ENCODE results near the gene CELF4. TPM values are rescaled to one million over a fixed set of nuclear protein-coding genes. Genes with fewer than 3 reads are reported as not detected.

CELF4 gene
- polyA plus RNA-seq, 1 donor (not counting 4 experiments of a cell fraction or from before 2014, with no cell fraction given) = not detected

- Histone ChIP-seq H3K4me2 (ENCODE audit: control insufficient read depth, extremely low read depth, insufficient read depth, low read depth, low read length) (no peak overlapping the region), H3K27ac (ENCODE audit: control insufficient read depth, insufficient read depth, low read length) (no peak overlapping the region), H3K4me3 (ENCODE audit: control insufficient read depth in 2 of 3, extremely low read depth in 1 of 3, insufficient read depth in 2 of 3, low read depth in 1 of 3, low read length in 3 of 3) (no peak overlapping the region), H3K27me3 (ENCODE audit: control insufficient read depth, extremely low read depth, insufficient read depth, low read length) (no peaks in the 10 kb centered on the region), H3K9ac (ENCODE audit: control insufficient read depth, extremely low read depth, insufficient read depth, low read length) (no peak overlapping the region), H3K4me1 (ENCODE audit: control insufficient read depth, extremely low read depth, insufficient read depth, low read length) (peaks cover 8% of the 10 kb centered on the region), H4K20me1 (ENCODE audit: control insufficient read depth, extremely low read depth, insufficient read depth, low read length) (no peaks in the 10 kb centered on the region), H3K79me2 (ENCODE audit: control insufficient read depth, insufficient read depth, low read length) (no peaks in the 10 kb centered on the region), H3K9me3 (ENCODE audit: control insufficient read depth, low read depth, low read length) (no peaks in the 10 kb centered on the region), H3K36me3 (ENCODE audit: control insufficient read depth in 2 of 2, extremely low read depth in 1 of 2, insufficient read depth in 2 of 2, low read length in 2 of 2) (no peaks in the 10 kb centered on the region), H3K9me1 (ENCODE audit: control insufficient read depth, extremely low read depth, insufficient read depth, low read length) (no peaks in the 10 kb centered on the region), H2AFZ (ENCODE audit: control insufficient read depth, low read length) (no peak overlapping the region)
- dilution Hi-C loops (cut with MboI; ENCODE audit: extremely low pct_ligation_motif_present, low sequenced_read_pairs) = no loop called here
- no peak for FAIRE-seq
- no peak for DNase-seq (ENCODE audit: low read depth, low spot score)
- no peak for TF ChIP-seq EZH2 (IDR thresholded peaks at IDR 0.05; ENCODE audit: low read length)
- TF ChIP-seq CTCF (optimal IDR thresholded peaks at IDR 0.05 in 1 of 3, IDR thresholded peaks at IDR 0.05 in 1 of 3, conservative IDR thresholded peaks at IDR 0.05 in 1 of 3; ENCODE audit: extremely low read depth in 1 of 3, insufficient read depth in 2 of 3, low read length in 3 of 3) = no peak
Observed at GRCh38 chr18:37330173-37330572, 235.4 kb downstream of the CELF4 start.

GRCh38 chr18:37328946-37329719 lies 236.5 kb downstream of the CELF4 start:
- FAIRE-seq = no peak
- TF ChIP-seq CTCF (optimal IDR thresholded peaks at IDR 0.05 in 1 of 3, IDR thresholded peaks at IDR 0.05 in 1 of 3, conservative IDR thresholded peaks at IDR 0.05 in 1 of 3; ENCODE audit: extremely low read depth in 1 of 3, insufficient read depth in 2 of 3, low read length in 3 of 3) (no peak), EZH2 (IDR thresholded peaks at IDR 0.05; ENCODE audit: low read length) (no peak)

More at GRCh38 chr18:37328946-37329719, 236.5 kb downstream of the CELF4 start:
- Histone ChIP-seq H3K36me3 (ENCODE audit: control insufficient read depth in 2 of 2, extremely low read depth in 1 of 2, insufficient read depth in 2 of 2, low read length in 2 of 2) (no peaks in the 10 kb centered on the region), H2AFZ (ENCODE audit: control insufficient read depth, low read length) (no peak overlapping the region), H3K4me2 (ENCODE audit: control insufficient read depth, extremely low read depth, insufficient read depth, low read depth, low read length) (no peak overlapping the region), H3K79me2 (ENCODE audit: control insufficient read depth, insufficient read depth, low read length) (no peaks in the 10 kb centered on the region), H3K9ac (ENCODE audit: control insufficient read depth, extremely low read depth, insufficient read depth, low read length) (no peak overlapping the region), H3K4me1 (ENCODE audit: control insufficient read depth, extremely low read depth, insufficient read depth, low read length) (peaks cover 8% of the 10 kb centered on the region), H3K27ac (ENCODE audit: control insufficient read depth, insufficient read depth, low read length) (no peak overlapping the region), H3K27me3 (ENCODE audit: control insufficient read depth, extremely low read depth, insufficient read depth, low read length) (no peaks in the 10 kb centered on the region), H3K9me1 (ENCODE audit: control insufficient read depth, extremely low read depth, insufficient read depth, low read length) (no peaks in the 10 kb centered on the region), H3K9me3 (ENCODE audit: control insufficient read depth, low read depth, low read length) (no peaks in the 10 kb centered on the region), H4K20me1 (ENCODE audit: control insufficient read depth, extremely low read depth, insufficient read depth, low read length) (no peaks in the 10 kb centered on the region), H3K4me3 (ENCODE audit: control insufficient read depth in 2 of 3, extremely low read depth in 1 of 3, insufficient read depth in 2 of 3, low read depth in 1 of 3, low read length in 3 of 3) (no peak overlapping the region)
- no peak for DNase-seq (ENCODE audit: low read depth, low spot score)
- dilution Hi-C loops (cut with MboI; ENCODE audit: extremely low pct_ligation_motif_present, low sequenced_read_pairs) = no loop called here

Data from keratinocyte (primary cell).